NCI-H146 treated with DMSO at 0.1 percent for 48 hours (cell line): ENCODE data around the gene SEMA4G.

Experiments used
- DNase-seq: peaks from one replicate; lab custom pipeline; 2025; ENCODE audit not compliant: unreplicated experiment; lab: John Stamatoyannopoulos, UW

The SEMA4G gene

DNA sequence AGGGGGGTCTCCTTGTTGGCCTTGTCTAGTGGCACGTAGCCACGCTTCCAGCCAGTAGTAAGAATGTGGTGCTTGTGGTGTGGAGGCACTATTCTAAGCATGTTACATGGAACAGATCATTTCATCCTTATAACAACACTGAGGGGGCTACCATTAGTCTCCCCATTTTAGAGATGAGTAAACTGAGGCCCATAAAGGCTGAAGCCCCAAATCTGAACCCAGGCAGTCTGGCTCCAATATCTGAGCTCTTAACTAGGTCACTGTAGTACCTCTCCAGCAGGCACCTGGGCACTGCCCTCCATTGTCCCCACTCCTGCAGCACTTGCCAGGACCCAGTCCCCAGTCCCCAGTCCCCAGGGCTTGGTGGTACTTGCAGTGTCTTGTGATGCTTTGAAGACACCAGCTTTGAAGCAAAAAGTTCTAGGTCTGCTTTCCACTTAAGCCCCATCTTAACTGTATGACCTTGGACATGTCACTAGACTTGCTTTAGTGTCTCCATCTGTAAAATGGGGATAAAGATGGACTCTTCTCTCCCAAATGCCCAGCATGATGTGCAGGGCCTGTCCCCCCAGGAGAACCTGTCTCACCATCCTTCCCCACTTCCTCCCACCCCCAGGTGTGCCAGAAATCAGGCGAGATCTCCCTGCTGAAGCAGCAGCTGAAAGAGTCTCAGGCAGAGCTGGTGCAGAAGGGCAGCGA is 36.7 kb downstream of the SEMA4G start:
- no peak for DNase-seq

DNA sequence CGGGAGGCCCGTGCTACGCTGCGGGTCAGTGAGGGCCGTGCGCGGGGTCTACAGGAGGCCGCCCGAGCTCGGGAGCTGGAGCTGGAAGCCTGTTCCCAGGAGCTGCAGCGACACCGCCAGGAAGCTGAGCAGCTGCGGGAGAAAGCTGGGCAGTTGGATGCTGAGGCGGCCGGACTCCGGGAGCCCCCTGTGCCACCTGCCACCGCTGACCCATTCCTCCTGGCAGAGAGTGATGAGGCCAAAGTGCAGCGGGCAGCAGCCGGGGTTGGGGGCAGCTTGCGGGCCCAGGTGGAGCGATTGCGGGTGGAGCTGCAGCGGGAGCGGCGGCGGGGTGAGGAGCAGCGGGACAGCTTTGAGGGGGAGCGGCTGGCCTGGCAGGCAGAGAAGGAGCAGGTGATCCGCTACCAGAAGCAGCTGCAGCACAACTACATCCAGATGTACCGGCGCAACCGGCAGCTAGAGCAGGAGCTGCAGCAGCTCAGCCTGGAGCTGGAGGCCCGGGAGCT is 37.3 kb downstream of the SEMA4G start:
- DNase-seq = no peak

DNA sequence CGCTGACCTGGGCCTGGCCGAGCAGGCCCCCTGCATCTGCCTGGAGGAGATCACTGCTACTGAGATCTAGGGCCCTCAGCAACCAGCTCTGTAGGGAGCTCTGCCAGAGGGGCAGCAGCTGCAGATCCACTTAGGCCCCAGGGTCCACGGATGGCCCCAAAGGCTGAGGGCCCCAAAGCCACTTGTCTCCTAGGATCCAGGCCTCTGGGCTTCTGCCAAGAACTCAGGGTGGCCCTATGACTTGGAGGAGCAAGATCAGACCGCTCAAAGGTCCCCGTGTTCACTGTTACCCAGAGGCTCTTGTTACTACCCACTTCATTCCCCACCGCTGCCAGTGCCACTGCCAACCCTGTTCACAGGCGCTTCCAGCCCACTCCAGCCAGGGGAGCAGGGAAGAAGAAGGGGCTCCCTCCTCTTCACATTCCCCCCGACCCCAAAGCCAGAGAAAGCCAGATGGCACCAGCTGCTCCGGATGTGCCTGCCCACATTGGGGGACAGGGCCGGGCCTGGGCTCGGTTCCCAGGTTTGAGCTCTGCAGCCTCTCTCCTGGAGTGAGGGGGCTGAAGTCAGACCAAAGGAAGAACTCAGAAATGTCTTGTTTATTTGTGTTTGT is 37.9 kb downstream of the SEMA4G start:
- no peak for DNase-seq

DNA sequence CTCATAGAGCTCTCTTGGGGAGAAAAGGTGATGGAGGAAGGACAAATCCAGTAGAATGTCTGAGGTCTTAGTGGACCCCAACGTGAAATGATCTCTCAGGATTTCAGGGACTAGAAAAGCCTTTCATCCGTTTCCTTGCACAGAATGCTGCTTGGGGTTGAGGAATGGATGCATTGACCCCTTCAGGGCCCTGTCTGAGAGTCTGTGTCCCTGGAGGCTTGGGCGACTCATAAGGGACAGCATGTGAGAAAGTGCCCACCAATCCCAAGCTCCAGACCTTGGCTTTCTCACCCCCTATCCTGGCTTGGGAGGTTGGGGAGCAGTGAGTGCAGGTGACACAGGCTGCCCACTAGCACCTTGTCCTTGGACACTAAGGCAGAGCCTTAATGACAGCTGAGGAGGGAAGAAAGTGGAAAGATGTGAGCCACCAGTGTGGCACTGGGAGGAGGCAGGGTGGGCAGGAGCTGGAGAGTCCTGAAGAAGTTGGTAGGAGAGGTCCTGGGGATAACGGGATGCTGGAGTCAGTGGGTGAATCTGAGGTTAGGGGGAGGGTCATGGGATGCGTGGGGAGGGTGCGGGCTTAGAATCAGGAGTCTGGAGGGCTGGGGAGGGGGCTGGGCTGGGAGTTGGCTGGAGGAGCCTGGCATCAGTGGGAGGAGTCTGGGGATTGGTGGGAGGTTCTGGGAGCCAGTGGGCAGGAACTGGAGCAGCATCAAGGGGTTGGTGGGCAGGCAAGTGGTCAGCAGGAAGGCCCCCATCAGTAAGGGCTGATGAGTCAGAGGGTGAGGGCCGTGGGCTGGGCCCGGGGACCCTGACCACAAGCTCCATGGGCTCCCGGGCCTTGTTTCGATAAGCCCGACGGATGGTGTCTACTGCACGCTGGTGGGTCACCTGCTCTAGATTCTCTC is 38.9 kb downstream of the SEMA4G start:
- no peak for DNase-seq

DNA sequence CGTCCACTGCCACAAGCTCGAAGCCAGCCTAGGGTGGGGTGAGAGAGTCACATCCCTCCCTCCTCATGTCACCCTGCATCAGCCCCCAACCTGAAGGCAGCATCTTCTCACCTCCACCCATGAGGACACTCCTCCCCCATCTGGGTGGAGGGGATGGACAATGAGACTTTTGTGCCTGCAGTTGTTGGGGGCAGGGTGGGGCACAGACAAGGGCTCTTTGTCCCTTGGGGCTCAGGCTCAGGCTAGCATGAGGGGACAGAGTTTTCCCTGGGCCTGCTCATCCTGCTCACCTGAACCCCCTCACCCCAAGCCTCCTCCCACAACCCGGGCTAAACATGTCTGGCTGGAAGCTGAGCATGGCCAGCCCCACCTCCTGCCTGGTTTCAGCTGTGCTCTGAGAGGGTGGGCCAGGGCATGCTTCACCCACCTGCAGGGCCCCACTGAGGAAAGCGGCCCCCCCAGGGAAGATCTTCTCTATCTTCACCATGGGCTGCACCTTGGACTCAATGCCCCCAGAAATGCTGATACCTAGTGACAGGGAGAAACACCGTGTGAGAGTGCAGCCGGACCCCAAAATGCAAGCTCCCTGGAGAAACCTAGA is 39.6 kb downstream of the SEMA4G start:
- no peak for DNase-seq

DNA sequence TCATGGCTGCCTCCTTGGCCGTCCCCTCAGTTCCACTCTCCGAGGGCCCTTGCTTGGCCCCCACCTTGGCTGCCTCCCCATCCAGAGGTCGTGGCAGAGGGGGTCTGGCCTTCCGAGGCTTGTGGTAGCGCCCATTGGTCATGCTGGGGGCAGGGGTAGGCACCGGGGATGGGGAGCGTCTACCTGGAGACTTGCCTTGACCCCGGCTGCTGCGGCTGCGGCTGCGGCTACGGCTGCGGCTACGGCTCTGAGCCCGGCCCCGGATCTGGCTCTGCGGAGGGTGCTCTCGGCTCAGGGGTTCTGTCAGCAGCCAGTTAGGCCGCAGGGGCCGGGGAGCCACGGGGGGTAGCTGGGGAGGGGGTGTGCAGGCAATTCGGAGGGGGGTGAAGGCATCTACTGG is 41.0 kb downstream of the SEMA4G start:
- no peak for DNase-seq

DNA sequence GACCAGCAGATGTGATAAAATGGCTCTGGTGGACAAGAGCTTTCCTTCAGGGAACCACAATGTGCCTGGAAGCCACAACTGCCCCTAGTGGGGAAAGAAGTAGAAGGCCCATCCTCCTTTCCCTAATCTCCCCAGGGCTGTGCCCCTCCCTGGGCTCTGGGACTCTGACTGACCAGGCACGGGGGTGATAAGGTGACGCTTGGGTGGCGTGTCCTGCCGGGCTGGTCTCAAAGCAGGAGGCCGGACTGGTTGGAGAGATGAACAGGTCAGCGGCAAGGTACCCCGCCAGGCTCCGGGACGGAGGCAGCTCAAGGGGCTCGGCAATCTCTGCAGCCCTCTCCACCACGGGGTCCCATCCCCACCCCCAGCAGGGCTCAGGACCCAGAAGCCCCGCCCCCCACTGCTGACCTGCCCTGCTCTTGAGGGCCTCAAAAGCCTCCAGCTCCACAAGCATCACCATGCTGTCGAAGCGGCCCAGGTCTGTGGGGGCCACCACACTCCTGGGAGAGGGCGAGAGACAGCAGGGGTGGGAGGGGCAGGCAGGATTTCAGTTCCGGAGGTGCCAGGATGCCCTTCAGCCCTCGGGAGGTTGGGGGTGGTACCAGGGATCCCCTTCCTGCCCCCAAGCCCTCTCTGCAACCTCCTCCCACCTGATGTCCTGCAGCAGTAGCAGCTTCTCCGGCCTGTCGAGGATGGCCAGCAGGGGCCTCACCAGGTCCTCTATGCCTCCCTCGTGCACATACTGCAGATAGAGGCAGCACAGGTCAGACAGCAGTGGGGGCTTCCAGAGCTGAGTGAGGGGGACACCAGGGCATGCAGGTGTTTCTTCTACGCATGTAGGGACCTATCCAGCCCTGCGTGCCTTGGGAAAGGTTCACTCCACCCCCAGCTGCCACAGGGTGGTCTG is 42.5 kb downstream of the SEMA4G start:
- no peak for DNase-seq

DNA sequence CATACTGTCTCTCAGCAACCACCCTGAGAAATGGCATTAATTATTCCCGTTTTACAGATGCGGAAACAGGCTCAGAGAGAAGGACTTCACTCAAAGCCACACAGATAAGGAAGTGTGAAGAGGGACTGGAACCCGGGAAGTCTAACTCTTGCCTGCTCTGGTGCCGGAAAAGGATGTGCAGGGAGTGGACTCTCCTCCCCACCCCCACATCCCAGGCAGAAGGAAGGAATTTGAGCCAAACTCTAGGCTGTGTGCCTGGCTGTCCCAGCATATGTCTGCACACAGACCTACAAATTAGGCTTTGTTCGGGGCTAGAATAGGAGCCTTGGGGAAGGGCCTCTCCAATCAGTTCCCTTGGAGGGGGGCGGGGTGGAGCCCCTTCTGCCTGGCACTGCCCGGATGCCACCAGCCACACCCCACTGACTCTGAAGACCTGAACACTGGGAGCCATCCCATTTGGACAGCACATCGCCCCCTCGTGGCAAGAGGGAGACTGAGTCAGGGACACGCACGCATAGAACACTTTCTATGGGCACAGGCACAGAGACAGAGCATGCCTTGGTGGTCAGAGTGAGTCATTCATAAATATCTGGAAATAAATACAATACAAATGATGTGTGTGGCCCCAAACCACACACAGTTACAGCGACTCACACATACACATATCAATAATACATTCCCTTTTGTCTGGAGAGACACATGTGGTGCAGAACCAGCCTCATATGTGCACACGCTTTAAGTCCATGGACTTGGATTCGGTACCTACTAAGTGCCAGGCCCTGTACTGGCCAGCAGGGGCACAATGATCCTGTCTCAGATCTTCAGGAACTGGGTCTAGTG is 43.4 kb downstream of the SEMA4G start:
- DNase-seq = peak; percentile 50

DNA sequence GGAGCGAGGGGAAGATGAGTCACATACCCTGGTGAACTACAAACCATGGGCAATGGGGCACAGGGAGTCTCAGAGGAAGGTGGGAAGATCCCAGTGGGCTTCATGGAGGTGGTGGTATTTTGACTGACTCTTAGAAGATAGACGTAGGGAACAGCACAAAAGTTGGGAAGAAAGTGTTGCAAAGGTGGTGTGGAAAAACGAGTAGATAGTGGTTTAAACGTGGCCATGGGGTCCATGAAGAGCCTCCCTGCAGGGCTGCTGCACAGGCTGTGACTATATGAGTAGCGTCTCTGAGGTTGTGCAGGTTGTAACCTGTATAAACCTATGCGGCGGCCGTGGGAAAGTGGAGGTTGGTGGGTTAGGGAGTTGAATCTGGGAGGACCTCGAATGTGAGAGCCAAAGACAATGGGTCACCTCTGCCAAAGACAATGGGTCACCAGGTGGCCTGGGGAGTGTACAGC is 44.1 kb downstream of the SEMA4G start:
- DNase-seq = no peak

DNA sequence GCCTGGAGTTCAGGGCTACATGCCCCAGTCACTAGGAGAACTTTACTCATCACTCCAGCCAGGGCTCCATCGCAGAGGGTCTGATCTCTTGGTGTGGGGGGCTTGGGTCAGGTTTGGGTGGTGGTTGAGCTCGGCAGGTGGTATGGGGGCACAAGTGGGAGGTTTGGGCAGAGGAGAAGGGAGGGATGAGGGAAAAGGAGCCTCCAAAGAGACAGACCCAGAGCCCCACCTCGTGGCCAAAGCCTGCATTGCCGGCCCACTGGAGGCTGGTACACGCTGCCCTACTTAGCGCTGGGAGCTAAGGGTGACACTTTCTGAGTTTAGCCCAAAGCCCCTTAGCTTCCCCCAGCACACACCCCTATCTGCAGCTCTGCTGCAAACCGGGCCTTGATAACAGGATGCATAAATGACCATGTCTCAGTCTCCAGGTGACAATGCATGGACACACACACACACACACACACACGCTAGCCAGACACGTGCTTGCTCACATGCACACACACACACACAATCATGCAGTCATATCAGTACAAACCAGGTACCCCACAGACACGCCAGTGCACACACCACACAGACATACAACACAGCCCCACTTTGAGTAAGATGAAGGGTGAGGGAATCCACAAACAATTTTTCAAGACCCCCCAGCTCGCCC is 45.1 kb downstream of the SEMA4G start:
- peak; percentile 40 for DNase-seq

DNA sequence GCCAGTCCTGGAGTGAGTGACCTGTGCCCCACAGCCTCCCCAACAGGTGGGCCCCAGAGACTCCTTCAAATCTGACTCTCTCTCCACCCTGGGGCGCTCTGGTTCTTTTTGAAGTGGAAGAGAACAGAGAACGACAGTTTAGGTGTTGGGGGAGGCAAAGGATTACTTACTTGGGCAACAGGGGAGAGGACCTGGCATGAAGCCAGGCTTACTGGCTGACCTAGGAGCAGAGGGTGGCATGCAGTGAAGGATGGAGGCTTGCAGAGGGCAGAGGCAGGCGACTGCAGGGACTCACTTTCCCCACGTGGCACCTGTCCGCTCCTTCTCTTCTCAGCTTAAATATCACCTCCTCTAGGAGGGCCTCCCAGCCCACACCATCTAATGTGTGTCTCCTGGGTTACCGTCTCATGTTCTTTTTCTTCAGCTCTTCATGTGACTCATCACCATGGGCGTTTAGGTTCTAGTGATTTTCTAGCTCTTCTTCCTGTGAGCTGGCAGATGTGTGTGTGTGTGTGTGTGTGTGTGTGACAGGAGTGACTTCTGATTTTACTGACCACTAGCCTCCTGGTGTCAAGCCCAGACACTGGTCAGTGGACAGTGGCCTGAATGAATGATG is 45.8 kb downstream of the SEMA4G start:
- no peak for DNase-seq

DNA sequence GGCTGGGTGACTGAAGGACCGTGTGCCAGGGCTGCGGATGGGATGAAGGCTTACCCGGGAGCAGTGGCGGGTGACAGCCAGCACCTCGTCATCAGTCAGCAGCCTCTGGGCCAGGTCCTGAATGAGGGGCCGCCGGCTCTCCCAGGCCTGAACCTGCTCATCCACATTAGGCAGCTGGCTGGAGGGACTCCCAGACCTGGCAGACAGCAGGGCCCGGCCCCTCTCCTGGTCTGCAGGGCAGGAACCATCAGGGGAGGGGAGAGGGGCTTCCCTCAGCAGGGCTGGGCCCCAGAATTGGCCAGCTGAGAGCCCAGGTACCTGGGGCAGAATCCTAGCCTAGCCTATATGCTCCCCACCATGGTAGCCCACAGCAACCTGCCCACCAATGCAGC is 46.3 kb downstream of the SEMA4G start:
- no peak for DNase-seq

DNA sequence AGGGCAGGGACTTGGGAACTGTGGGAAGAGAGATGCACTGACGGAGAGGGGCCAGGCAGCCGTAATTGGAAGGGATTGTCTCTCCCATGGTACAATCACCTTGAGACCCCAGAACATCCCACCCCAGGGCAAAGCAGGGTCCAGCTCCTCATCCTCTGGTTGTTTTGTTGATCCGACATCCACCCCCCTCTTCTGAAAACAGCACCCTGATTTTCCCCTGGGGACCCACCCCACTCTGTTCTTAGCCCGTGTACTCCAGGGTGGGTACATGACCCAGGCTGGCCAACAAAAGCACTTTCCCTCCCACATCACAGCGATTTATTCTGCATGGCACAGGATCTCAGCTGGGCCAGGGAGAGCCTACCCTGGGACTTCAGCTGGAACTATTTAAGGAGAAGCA is 47.5 kb downstream of the SEMA4G start:
- DNase-seq = no peak

DNA sequence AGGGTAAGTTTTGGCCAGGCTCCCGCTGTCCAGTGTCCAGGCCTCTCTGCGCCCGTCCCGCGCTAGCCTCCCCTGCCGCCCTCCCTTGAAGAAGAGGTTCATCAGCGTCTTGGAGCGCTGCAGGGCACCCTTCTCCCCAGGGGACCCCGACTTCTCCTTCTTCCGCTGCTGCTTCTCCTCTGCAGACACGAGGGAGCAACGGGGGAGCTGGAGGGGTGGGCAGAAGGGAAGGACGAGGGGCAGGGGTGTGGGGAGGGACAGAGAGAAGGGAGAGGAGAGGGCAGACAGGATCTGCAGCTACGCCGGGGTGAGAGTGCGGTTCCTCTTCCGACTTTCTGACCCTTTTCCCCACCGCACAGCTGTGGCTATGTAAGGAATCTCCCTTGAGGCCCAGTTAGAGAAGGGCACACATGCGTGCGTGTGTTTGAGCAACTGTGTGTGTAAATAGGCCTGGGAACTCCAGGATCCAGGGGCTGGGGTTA is 48.9 kb downstream of the SEMA4G start:
- DNase-seq = no peak

DNA sequence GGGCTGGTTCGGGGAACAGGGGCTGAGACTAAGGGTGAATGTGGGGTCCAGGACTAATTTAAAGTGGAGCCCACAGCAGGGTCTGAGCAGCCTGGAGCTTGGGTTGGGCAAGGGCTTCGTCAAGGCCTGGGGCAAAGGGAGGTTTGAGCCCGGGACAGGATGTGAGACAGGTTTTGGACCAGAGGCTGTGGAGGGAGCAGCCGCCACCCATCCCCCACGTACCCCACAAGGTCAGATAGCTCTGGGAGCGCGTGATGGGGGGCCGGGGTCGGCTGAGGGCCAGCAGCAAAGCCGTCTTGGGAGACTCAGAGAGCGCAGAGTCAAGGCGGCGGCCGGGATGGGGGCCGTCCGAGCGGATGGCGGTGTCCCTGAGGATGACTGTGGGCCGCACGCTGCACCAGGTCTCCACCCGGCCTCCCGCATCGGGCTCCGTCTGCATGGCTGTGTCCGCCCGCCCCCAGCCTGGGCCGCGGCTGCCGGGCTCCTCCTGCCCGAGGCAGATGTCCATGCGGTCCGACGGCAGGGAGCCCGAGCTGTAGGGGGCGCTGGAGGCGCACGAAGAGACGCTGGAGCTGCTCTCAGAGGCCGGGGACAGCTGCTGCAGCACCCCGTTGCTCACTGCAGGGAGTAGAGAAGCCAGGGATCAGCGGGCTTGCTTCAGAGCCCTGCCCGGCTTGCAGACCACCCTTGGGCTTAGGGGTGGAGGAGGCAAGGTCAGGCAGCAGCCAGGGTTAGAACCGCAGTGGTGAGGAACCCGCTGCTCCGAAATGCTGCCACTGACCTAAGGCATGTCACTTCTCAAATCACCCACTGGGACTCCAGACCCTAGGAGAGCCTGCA is 49.5 kb downstream of the SEMA4G start:
- peak; percentile 66 for DNase-seq
